ENCODE data around the gene SCGB2A2.

The SCGB2A2 gene

GRCh38 chr11:62269654-62270278 lies at the start of gene SCGB2A2:
Gene SCGB2A2, plus strand, starts transcription at chr11:62270158. Its CDS starts 59 bp downstream, at chr11:62270217.
- no peak for DNase-seq

- no peak for DNase-seq
Measured at GRCh38 chr11:62221498-62221897, 48.5 kb upstream of the SCGB2A2 start.

- no peak for DNase-seq
Measured at GRCh38 chr11:62223095-62223494, 46.9 kb upstream of the SCGB2A2 start.

GRCh38 chr11:62233730-62234129 lies 36.2 kb upstream of the SCGB2A2 start:
- no peak for DNase-seq

- no peak for DNase-seq
Measured at GRCh38 chr11:62236187-62236586, 33.8 kb upstream of the SCGB2A2 start.

GRCh38 chr11:62237499-62237898 lies 32.5 kb upstream of the SCGB2A2 start:
- no peak for DNase-seq

GRCh38 chr11:62238151-62238550 lies 31.8 kb upstream of the SCGB2A2 start:
- DNase-seq: no peak

- DNase-seq: no peak
Measured at GRCh38 chr11:62241095-62241494, 28.9 kb upstream of the SCGB2A2 start.

GRCh38 chr11:62242021-62242420 lies 27.9 kb upstream of the SCGB2A2 start, which contains the start of gene SCGB1D2:
Gene SCGB1D2, plus strand, starts transcription at chr11:62242239. Its CDS starts 69 bp downstream, at chr11:62242308.
- no peak for DNase-seq

GRCh38 chr11:62245271-62245753 lies 24.6 kb upstream of the SCGB2A2 start:
- DNase-seq: no peak

GRCh38 chr11:62251698-62252097 lies 18.3 kb upstream of the SCGB2A2 start:
- no peak for DNase-seq

- no peak for DNase-seq
Measured at GRCh38 chr11:62253999-62254542, 15.9 kb upstream of the SCGB2A2 start.

GRCh38 chr11:62256281-62256680 lies 13.7 kb upstream of the SCGB2A2 start:
- no peak for DNase-seq

GRCh38 chr11:62260261-62260953 lies 9.6 kb upstream of the SCGB2A2 start:
- no peak for DNase-seq

GRCh38 chr11:62264004-62264403 lies 6.0 kb upstream of the SCGB2A2 start:
- no peak for DNase-seq

GRCh38 chr11:62266558-62266957 lies 3.4 kb upstream of the SCGB2A2 start:
- DNase-seq: no peak

- DNase-seq: no peak
Measured at GRCh38 chr11:62267050-62267449, 2.9 kb upstream of the SCGB2A2 start.

- no peak for DNase-seq
Measured at GRCh38 chr11:62267576-62267975, 2.4 kb upstream of the SCGB2A2 start.

GRCh38 chr11:62273284-62273683 lies 3.3 kb downstream of the SCGB2A2 start:
- no peak for DNase-seq

GRCh38 chr11:62273789-62274275 lies 3.9 kb downstream of the SCGB2A2 start:
- no peak for DNase-seq

GRCh38 chr11:62280452-62280851 lies 10.5 kb downstream of the SCGB2A2 start:
- no peak for DNase-seq

GRCh38 chr11:62295504-62295903 lies 25.5 kb downstream of the SCGB2A2 start:
- no peak for DNase-seq

- no peak for DNase-seq
Measured at GRCh38 chr11:62298975-62299374, 29.0 kb downstream of the SCGB2A2 start, which contains the start of gene SCGB1D4. Gene SCGB1D4, minus strand, starts transcription at chr11:62299075. Its CDS starts 65 bp downstream, at chr11:62299010.

- no peak for DNase-seq
Measured at GRCh38 chr11:62306227-62306626, 36.3 kb downstream of the SCGB2A2 start.
